ENCODE measurements around the gene MRNIP. TPM values are rescaled to one million over a fixed set of nuclear protein-coding genes. Genes with fewer than 3 reads are reported as not detected.
A peak's percentile ranks its signal among the peaks of the same experiment; 100 is the strongest.

Gene MRNIP
- total RNA-seq, 1 experiment from 2014 or later, result 33.6 TPM

GRCh38 chr5:179870952-179871351, 12.3 kb upstream of the MRNIP start:
- Histone ChIP-seq H3K4me1 (ENCODE audit: low read length) (no peaks in the 10 kb centered on the region), H3K4me3 (ENCODE audit: low read length) (no peak overlapping the region), H3K27ac (ENCODE audit: low read length) (no peak overlapping the region), H3K27me3 (ENCODE audit: low read length) (no peaks in the 10 kb centered on the region), H2AFZ (ENCODE audit: low read length) (no peak overlapping the region), H3K9me3 (ENCODE audit: low read length) (no peaks in the 10 kb centered on the region), H3K36me3 (ENCODE audit: insufficient read depth, low read length) (peaks cover 11% of the 10 kb centered on the region; the same call in 1 of the 2 replicates), H3K79me2 (ENCODE audit: low read length) (no peaks in the 10 kb centered on the region), H3K9ac (ENCODE audit: low read length) (no peak overlapping the region), H3K9me2 (replicated peaks; ENCODE audit: insufficient read depth, low read length) (no peaks in the 10 kb centered on the region), H4K20me1 (ENCODE audit: insufficient read depth, low read depth, low read length) (no peaks in the 10 kb centered on the region), H3K4me2 (ENCODE audit: low read depth, low read length, poor library complexity, severe bottlenecking) (no peak overlapping the region)
- no peak for DNase-seq

DNA sequence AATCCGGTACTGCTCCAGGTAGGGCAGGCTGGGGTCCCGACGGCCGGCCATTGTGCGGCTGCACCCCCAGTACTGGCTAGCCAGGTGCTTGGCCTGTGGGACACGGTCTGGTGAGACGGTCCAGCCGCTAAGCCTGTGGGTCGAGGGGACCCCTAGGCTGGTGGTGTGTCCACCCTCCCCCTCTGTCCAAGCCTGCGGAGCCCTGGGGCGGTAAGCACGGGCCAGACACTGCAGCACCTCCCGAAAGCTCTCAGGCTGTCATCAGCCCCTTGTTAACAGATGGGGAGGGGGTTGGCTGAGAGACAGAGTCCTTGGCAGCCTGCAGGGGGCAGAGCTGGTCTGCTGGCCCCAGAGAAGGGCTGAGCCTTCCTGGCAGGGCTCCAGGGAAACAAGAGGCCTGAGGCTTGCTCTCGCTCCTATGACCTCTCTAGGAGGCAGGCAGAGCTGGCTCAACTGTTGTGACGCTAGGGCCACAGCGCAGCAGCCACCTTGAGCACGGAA, 11.8 kb upstream of the MRNIP start:
- no peaks in the 10 kb centered on the region for H4K20me1 ChIP-seq (ENCODE audit: insufficient read depth, low read depth, low read length)
- no peak overlapping the region for H3K4me2 ChIP-seq (ENCODE audit: low read depth, low read length, poor library complexity, severe bottlenecking)
- H3K9ac ChIP-seq (ENCODE audit: low read length), result no peak overlapping the region
- no peaks in the 10 kb centered on the region for H3K9me3 ChIP-seq (ENCODE audit: low read length)
- no peak overlapping the region for H3K4me3 ChIP-seq (ENCODE audit: low read length)
- no peaks in the 10 kb centered on the region for H3K9me2 ChIP-seq (replicated peaks; ENCODE audit: insufficient read depth, low read length)
- H3K36me3 ChIP-seq (ENCODE audit: insufficient read depth, low read length), result peaks cover 11% of the 10 kb centered on the region; the same call in 1 of the 2 replicates
- H2AFZ ChIP-seq (ENCODE audit: low read length), result no peak overlapping the region
- no peak overlapping the region for H3K27ac ChIP-seq (ENCODE audit: low read length)
- no peaks in the 10 kb centered on the region for H3K4me1 ChIP-seq (ENCODE audit: low read length)
- peak; percentile 80 for DNase-seq
- no peaks in the 10 kb centered on the region for H3K79me2 ChIP-seq (ENCODE audit: low read length)
- no peaks in the 10 kb centered on the region for H3K27me3 ChIP-seq (ENCODE audit: low read length)

- Histone ChIP-seq H3K4me1 (ENCODE audit: low read length) (no peaks in the 10 kb centered on the region), H3K36me3 (ENCODE audit: insufficient read depth, low read length) (peaks cover 11% of the 10 kb centered on the region; the same call in 1 of the 2 replicates), H3K9ac (ENCODE audit: low read length) (no peak overlapping the region), H3K27ac (ENCODE audit: low read length) (no peak overlapping the region), H3K27me3 (ENCODE audit: low read length) (no peaks in the 10 kb centered on the region), H3K9me2 (replicated peaks; ENCODE audit: insufficient read depth, low read length) (no peaks in the 10 kb centered on the region), H3K79me2 (ENCODE audit: low read length) (no peaks in the 10 kb centered on the region), H3K9me3 (ENCODE audit: low read length) (no peaks in the 10 kb centered on the region), H3K4me2 (ENCODE audit: low read depth, low read length, poor library complexity, severe bottlenecking) (no peak overlapping the region), H3K4me3 (ENCODE audit: low read length) (no peak overlapping the region), H4K20me1 (ENCODE audit: insufficient read depth, low read depth, low read length) (no peaks in the 10 kb centered on the region), H2AFZ (ENCODE audit: low read length) (no peak overlapping the region)
- DNase-seq, result no peak
Observed at GRCh38 chr5:179869641-179870402, 11.2 kb upstream of the MRNIP start.

GRCh38 chr5:179869101-179869500, 10.5 kb upstream of the MRNIP start:
- H3K9ac ChIP-seq (ENCODE audit: low read length), result no peak overlapping the region
- no peaks in the 10 kb centered on the region for H3K79me2 ChIP-seq (ENCODE audit: low read length)
- H3K27me3 ChIP-seq (ENCODE audit: low read length), result no peaks in the 10 kb centered on the region
- no peak overlapping the region for H3K27ac ChIP-seq (ENCODE audit: low read length)
- H2AFZ ChIP-seq (ENCODE audit: low read length), result no peak overlapping the region
- H4K20me1 ChIP-seq (ENCODE audit: insufficient read depth, low read depth, low read length), result no peaks in the 10 kb centered on the region
- no peaks in the 10 kb centered on the region for H3K4me1 ChIP-seq (ENCODE audit: low read length)
- H3K36me3 ChIP-seq (ENCODE audit: insufficient read depth, low read length), result peaks cover 11% of the 10 kb centered on the region; the same call in 1 of the 2 replicates
- no peaks in the 10 kb centered on the region for H3K9me2 ChIP-seq (replicated peaks; ENCODE audit: insufficient read depth, low read length)
- H3K4me2 ChIP-seq (ENCODE audit: low read depth, low read length, poor library complexity, severe bottlenecking), result no peak overlapping the region
- H3K4me3 ChIP-seq (ENCODE audit: low read length), result no peak overlapping the region
- no peaks in the 10 kb centered on the region for H3K9me3 ChIP-seq (ENCODE audit: low read length)
- no peak for DNase-seq

- Histone ChIP-seq H4K20me1 (ENCODE audit: insufficient read depth, low read depth, low read length) (no peaks in the 10 kb centered on the region), H3K27me3 (ENCODE audit: low read length) (no peaks in the 10 kb centered on the region), H3K36me3 (ENCODE audit: insufficient read depth, low read length) (peaks cover 10% of the 10 kb centered on the region), H3K9me3 (ENCODE audit: low read length) (no peaks in the 10 kb centered on the region), H2AFZ (ENCODE audit: low read length) (no peak overlapping the region), H3K9ac (ENCODE audit: low read length) (no peak overlapping the region), H3K4me1 (ENCODE audit: low read length) (no peaks in the 10 kb centered on the region), H3K79me2 (ENCODE audit: low read length) (no peaks in the 10 kb centered on the region), H3K4me3 (ENCODE audit: low read length) (no peak overlapping the region), H3K4me2 (ENCODE audit: low read depth, low read length, poor library complexity, severe bottlenecking) (no peak overlapping the region), H3K27ac (ENCODE audit: low read length) (no peak overlapping the region), H3K9me2 (replicated peaks; ENCODE audit: insufficient read depth, low read length) (no peaks in the 10 kb centered on the region)
- no peak for DNase-seq
Observed at GRCh38 chr5:179868541-179868940, 9.9 kb upstream of the MRNIP start.

GRCh38 chr5:179867476-179867875, 8.9 kb upstream of the MRNIP start:
- no peaks in the 10 kb centered on the region for H4K20me1 ChIP-seq (ENCODE audit: insufficient read depth, low read depth, low read length)
- H3K9me2 ChIP-seq (replicated peaks; ENCODE audit: insufficient read depth, low read length), result no peaks in the 10 kb centered on the region
- H3K27me3 ChIP-seq (ENCODE audit: low read length), result no peaks in the 10 kb centered on the region
- H3K4me1 ChIP-seq (ENCODE audit: low read length), result no peaks in the 10 kb centered on the region
- H3K36me3 ChIP-seq (ENCODE audit: insufficient read depth, low read length), result peaks cover 10% of the 10 kb centered on the region
- no peaks in the 10 kb centered on the region for H3K9me3 ChIP-seq (ENCODE audit: low read length)
- H3K9ac ChIP-seq (ENCODE audit: low read length), result no peak overlapping the region
- no peak overlapping the region for H3K27ac ChIP-seq (ENCODE audit: low read length)
- H2AFZ ChIP-seq (ENCODE audit: low read length), result no peak overlapping the region
- H3K4me2 ChIP-seq (ENCODE audit: low read depth, low read length, poor library complexity, severe bottlenecking), result no peak overlapping the region
- no peak for DNase-seq
- no peak overlapping the region for H3K4me3 ChIP-seq (ENCODE audit: low read length)
- no peaks in the 10 kb centered on the region for H3K79me2 ChIP-seq (ENCODE audit: low read length)

DNA sequence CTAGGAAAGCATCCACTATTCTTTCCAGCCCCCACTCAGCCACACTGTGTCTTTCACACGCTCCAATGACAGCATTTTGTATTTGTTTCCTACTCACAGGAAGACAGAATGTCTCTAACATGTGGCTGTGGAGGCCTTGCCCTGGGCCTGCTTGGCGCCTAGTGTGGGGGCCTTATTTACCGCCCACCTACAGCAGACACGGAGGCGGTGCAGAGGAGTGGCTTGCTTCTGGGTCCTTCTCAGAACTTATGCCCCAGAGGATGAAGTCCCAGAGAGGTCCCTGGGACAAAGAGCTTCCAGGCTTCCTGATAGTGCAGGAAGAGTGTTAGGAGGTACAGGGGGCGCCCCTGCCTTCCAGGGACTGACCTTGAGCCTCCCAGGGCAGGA, 8.5 kb upstream of the MRNIP start:
- no peak overlapping the region for H3K4me3 ChIP-seq (ENCODE audit: low read length)
- no peak overlapping the region for H2AFZ ChIP-seq (ENCODE audit: low read length)
- H3K9ac ChIP-seq (ENCODE audit: low read length), result no peak overlapping the region
- no peaks in the 10 kb centered on the region for H3K4me1 ChIP-seq (ENCODE audit: low read length)
- H3K79me2 ChIP-seq (ENCODE audit: low read length), result no peaks in the 10 kb centered on the region
- H3K27me3 ChIP-seq (ENCODE audit: low read length), result no peaks in the 10 kb centered on the region
- no peaks in the 10 kb centered on the region for H3K9me2 ChIP-seq (replicated peaks; ENCODE audit: insufficient read depth, low read length)
- H3K27ac ChIP-seq (ENCODE audit: low read length), result no peak overlapping the region
- peaks cover 10% of the 10 kb centered on the region for H3K36me3 ChIP-seq (ENCODE audit: insufficient read depth, low read length)
- DNase-seq, result no peak
- no peak overlapping the region for H3K4me2 ChIP-seq (ENCODE audit: low read depth, low read length, poor library complexity, severe bottlenecking)
- H3K9me3 ChIP-seq (ENCODE audit: low read length), result no peaks in the 10 kb centered on the region
- no peaks in the 10 kb centered on the region for H4K20me1 ChIP-seq (ENCODE audit: insufficient read depth, low read depth, low read length)

DNA sequence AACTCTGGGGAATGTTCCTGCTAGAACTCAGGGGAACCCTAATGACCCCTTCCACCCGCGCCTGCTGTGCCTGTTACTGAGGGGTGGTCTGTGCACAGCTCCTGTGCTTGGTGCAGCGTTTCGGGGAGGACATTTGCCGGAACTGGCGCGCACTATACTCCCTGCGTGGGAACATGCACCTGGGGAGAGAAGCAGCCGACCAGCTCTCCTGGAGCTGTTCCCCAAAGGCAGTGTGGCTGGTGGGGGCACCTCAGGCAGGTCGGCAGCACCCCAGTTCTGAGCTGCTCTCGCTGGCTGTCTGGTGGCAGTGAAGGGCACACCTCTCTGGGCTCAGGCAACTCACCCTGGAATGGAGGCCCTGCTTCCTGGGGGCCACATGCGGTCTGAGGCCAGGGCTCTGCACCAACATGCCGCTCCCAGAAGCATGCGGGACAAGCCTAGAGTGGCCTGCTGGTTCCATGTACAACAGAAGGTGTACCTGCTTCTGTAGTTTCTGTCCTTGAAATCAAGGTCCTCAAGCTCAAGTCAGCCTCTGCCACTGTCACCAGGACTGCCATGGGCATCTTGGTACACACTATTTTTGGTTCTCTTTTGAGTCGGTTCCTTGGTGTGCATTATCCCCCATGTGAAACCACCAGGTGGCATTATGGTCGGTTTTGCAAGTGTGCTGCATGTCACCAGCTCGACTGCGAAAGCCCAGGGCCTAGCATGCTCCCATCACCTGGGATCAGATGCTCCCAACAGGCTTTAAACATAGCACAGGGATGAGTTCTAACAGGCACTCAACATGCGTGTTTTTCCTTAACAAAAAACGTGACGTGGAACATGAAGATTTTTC, 7.8 kb upstream of the MRNIP start:
- Histone ChIP-seq H3K27ac (ENCODE audit: low read length) (no peak overlapping the region), H3K79me2 (ENCODE audit: low read length) (no peaks in the 10 kb centered on the region), H2AFZ (ENCODE audit: low read length) (no peak overlapping the region), H3K4me2 (ENCODE audit: low read depth, low read length, poor library complexity, severe bottlenecking) (no peak overlapping the region), H3K4me3 (ENCODE audit: low read length) (no peak overlapping the region), H3K36me3 (ENCODE audit: insufficient read depth, low read length) (peaks cover 10% of the 10 kb centered on the region), H3K4me1 (ENCODE audit: low read length) (no peaks in the 10 kb centered on the region), H3K9me2 (replicated peaks; ENCODE audit: insufficient read depth, low read length) (no peaks in the 10 kb centered on the region), H3K9me3 (ENCODE audit: low read length) (no peaks in the 10 kb centered on the region), H3K27me3 (ENCODE audit: low read length) (no peaks in the 10 kb centered on the region), H4K20me1 (ENCODE audit: insufficient read depth, low read depth, low read length) (no peaks in the 10 kb centered on the region), H3K9ac (ENCODE audit: low read length) (no peak overlapping the region)
- peak; percentile 57 for DNase-seq
